Activated naive CD8-positive, alpha-beta T cell (primary cell): ENCODE results near the gene TTLL9.

Experiments
- H3K27ac Mint-ChIP-seq: one replicate; pipeline ENCODE4 v1.8.0; 2021; ENCODE audit warnings: mixed read lengths
- H3K27me3 Mint-ChIP-seq: one replicate; pipeline ENCODE4 v1.8.0; 2021; ENCODE audit warnings: mixed read lengths
- H3K36me3 Mint-ChIP-seq: one replicate; pipeline ENCODE4 v1.8.0; 2021; ENCODE audit warnings: mixed read lengths
- H3K4me1 Mint-ChIP-seq: one replicate; pipeline ENCODE4 v1.8.0; 2021; ENCODE audit warnings: low read depth, mixed read lengths
- H3K4me3 Mint-ChIP-seq: one replicate; pipeline ENCODE4 v1.8.0; 2021; ENCODE audit warnings: mild to moderate bottlenecking, mixed read lengths
- H3K9me3 Mint-ChIP-seq: one replicate; pipeline ENCODE4 v1.8.0; 2021; ENCODE audit warnings: low read depth, mixed read lengths

Gene TTLL9

GRCh38 chr20:31969991-31970390 is 99.6 kb downstream of the TTLL9 start:
- no peak overlapping the region for H3K27ac Mint-ChIP-seq
- no peaks in the 10 kb centered on the region for H3K9me3 Mint-ChIP-seq
- H3K4me3 Mint-ChIP-seq = no peak overlapping the region
- peaks cover 31% of the 10 kb centered on the region for H3K27me3 Mint-ChIP-seq
- no peaks in the 10 kb centered on the region for H3K36me3 Mint-ChIP-seq
- H3K4me1 Mint-ChIP-seq = peaks cover 10% of the 10 kb centered on the region

GRCh38 chr20:31972471-31973021 is 102.1 kb downstream of the TTLL9 start:
- peaks cover 24% of the 10 kb centered on the region for H3K27me3 Mint-ChIP-seq
- H3K27ac Mint-ChIP-seq = no peak overlapping the region
- no peak overlapping the region for H3K4me3 Mint-ChIP-seq
- no peaks in the 10 kb centered on the region for H3K36me3 Mint-ChIP-seq
- H3K9me3 Mint-ChIP-seq = no peaks in the 10 kb centered on the region
- peaks cover 4% of the 10 kb centered on the region for H3K4me1 Mint-ChIP-seq

GRCh38 chr20:31974296-31974695 is 103.9 kb downstream of the TTLL9 start:
- peaks cover 24% of the 10 kb centered on the region for H3K27me3 Mint-ChIP-seq

GRCh38 chr20:31974951-31975487 is 104.6 kb downstream of the TTLL9 start:
- Mint-ChIP-seq H3K9me3 (no peaks in the 10 kb centered on the region), H3K4me1 (no peaks in the 10 kb centered on the region), H3K27me3 (peaks cover 20% of the 10 kb centered on the region), H3K36me3 (no peaks in the 10 kb centered on the region), H3K4me3 (no peak overlapping the region), H3K27ac (no peak overlapping the region)

More at GRCh38 chr20:31974296-31974695, 103.9 kb downstream of the TTLL9 start:
- Mint-ChIP-seq H3K36me3 (no peaks in the 10 kb centered on the region), H3K4me3 (no peak overlapping the region), H3K4me1 (no peaks in the 10 kb centered on the region), H3K9me3 (no peaks in the 10 kb centered on the region), H3K27ac (no peak overlapping the region)

GRCh38 chr20:31975874-31976273 is 105.4 kb downstream of the TTLL9 start:
- H3K9me3 Mint-ChIP-seq = no peaks in the 10 kb centered on the region
- no peak overlapping the region for H3K27ac Mint-ChIP-seq
- H3K36me3 Mint-ChIP-seq = no peaks in the 10 kb centered on the region
- H3K27me3 Mint-ChIP-seq = peaks cover 20% of the 10 kb centered on the region
- no peak overlapping the region for H3K4me3 Mint-ChIP-seq
- H3K4me1 Mint-ChIP-seq = no peaks in the 10 kb centered on the region

GRCh38 chr20:31977080-31977479 is 106.6 kb downstream of the TTLL9 start:
- no peaks in the 10 kb centered on the region for H3K4me1 Mint-ChIP-seq
- H3K4me3 Mint-ChIP-seq = no peak overlapping the region
- H3K9me3 Mint-ChIP-seq = no peaks in the 10 kb centered on the region
- no peak overlapping the region for H3K27ac Mint-ChIP-seq
- H3K27me3 Mint-ChIP-seq = peaks cover 21% of the 10 kb centered on the region
- H3K36me3 Mint-ChIP-seq = no peaks in the 10 kb centered on the region

GRCh38 chr20:31979713-31980426 is 109.4 kb downstream of the TTLL9 start:
- Mint-ChIP-seq H3K9me3 (no peaks in the 10 kb centered on the region), H3K4me1 (no peaks in the 10 kb centered on the region), H3K36me3 (no peaks in the 10 kb centered on the region), H3K27me3 (peaks cover 18% of the 10 kb centered on the region), H3K4me3 (no peak overlapping the region), H3K27ac (no peak overlapping the region)

- no peak overlapping the region for H3K4me3 Mint-ChIP-seq
- no peak overlapping the region for H3K27ac Mint-ChIP-seq
- no peaks in the 10 kb centered on the region for H3K9me3 Mint-ChIP-seq
- H3K36me3 Mint-ChIP-seq = no peaks in the 10 kb centered on the region
- peaks cover 13% of the 10 kb centered on the region for H3K27me3 Mint-ChIP-seq
- H3K4me1 Mint-ChIP-seq = no peaks in the 10 kb centered on the region
Measured at GRCh38 chr20:31981784-31982183, 111.3 kb downstream of the TTLL9 start.

GRCh38 chr20:31984981-31985471 is 114.6 kb downstream of the TTLL9 start:
- no peaks in the 10 kb centered on the region for H3K4me1 Mint-ChIP-seq
- no peaks in the 10 kb centered on the region for H3K36me3 Mint-ChIP-seq
- H3K27me3 Mint-ChIP-seq = peaks cover 6% of the 10 kb centered on the region
- H3K4me3 Mint-ChIP-seq = no peak overlapping the region
- no peaks in the 10 kb centered on the region for H3K9me3 Mint-ChIP-seq
- H3K27ac Mint-ChIP-seq = no peak overlapping the region

GRCh38 chr20:31987744-31988143 is 117.3 kb downstream of the TTLL9 start:
- Mint-ChIP-seq H3K36me3 (no peaks in the 10 kb centered on the region), H3K9me3 (no peaks in the 10 kb centered on the region), H3K27me3 (peaks cover 6% of the 10 kb centered on the region), H3K4me3 (no peak overlapping the region), H3K4me1 (no peaks in the 10 kb centered on the region), H3K27ac (no peak overlapping the region)

GRCh38 chr20:31988430-31989015 is 118.1 kb downstream of the TTLL9 start:
- Mint-ChIP-seq H3K4me3 (no peak overlapping the region), H3K27me3 (peaks cover 3% of the 10 kb centered on the region), H3K4me1 (no peaks in the 10 kb centered on the region), H3K27ac (no peak overlapping the region), H3K9me3 (no peaks in the 10 kb centered on the region), H3K36me3 (no peaks in the 10 kb centered on the region)

GRCh38 chr20:31989030-31989645 is 118.7 kb downstream of the TTLL9 start:
- peaks cover 8% of the 10 kb centered on the region for H3K27me3 Mint-ChIP-seq
- H3K4me1 Mint-ChIP-seq = no peaks in the 10 kb centered on the region
- no peaks in the 10 kb centered on the region for H3K9me3 Mint-ChIP-seq
- H3K36me3 Mint-ChIP-seq = no peaks in the 10 kb centered on the region
- H3K27ac Mint-ChIP-seq = no peak overlapping the region
- H3K4me3 Mint-ChIP-seq = no peak overlapping the region

GRCh38 chr20:31990641-31991338 is 120.4 kb downstream of the TTLL9 start:
- peaks cover 12% of the 10 kb centered on the region for H3K27me3 Mint-ChIP-seq
- no peaks in the 10 kb centered on the region for H3K4me1 Mint-ChIP-seq
- H3K4me3 Mint-ChIP-seq = no peak overlapping the region
- H3K27ac Mint-ChIP-seq = no peak overlapping the region
- H3K36me3 Mint-ChIP-seq = no peaks in the 10 kb centered on the region
- H3K9me3 Mint-ChIP-seq = no peaks in the 10 kb centered on the region

- no peaks in the 10 kb centered on the region for H3K36me3 Mint-ChIP-seq
- no peak overlapping the region for H3K27ac Mint-ChIP-seq
- no peak overlapping the region for H3K4me3 Mint-ChIP-seq
- H3K9me3 Mint-ChIP-seq = no peaks in the 10 kb centered on the region
- no peaks in the 10 kb centered on the region for H3K4me1 Mint-ChIP-seq
- peaks cover 14% of the 10 kb centered on the region for H3K27me3 Mint-ChIP-seq
Measured at GRCh38 chr20:31991339-31991705, 120.9 kb downstream of the TTLL9 start.
